ENCODE measurements around the gene GPR142. TPM values are rescaled to one million over a fixed set of nuclear protein-coding genes. Genes with fewer than 3 reads are reported as not detected.

GPR142 gene
- total and polyA plus RNA-seq, 10 of the 15 experiments (the other 5 are each of a cell fraction or from before 2014, with no cell fraction given), result not detected

DNA sequence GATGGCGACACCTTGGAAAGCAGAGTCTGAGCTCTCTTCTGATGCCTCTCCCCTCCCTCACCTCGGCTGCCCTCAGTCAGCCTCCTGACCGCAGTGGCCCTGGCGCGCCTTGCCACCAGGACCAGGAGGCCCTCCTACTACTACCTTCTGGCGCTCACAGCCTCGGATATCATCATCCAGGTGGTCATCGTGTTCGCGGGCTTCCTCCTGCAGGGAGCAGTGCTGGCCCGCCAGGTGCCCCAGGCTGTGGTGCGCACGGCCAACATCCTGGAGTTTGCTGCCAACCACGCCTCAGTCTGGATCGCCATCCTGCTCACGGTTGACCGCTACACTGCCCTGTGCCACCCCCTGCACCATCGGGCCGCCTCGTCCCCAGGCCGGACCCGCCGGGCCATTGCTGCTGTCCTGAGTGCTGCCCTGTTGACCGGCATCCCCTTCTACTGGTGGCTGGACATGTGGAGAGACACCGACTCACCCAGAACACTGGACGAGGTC, 4.4 kb downstream of the GPR142 start:
- no peak for TF ChIP-seq CHD4 (IDR thresholded peaks at IDR 0.05)
- no peaks in the 10 kb centered on the region for H3K9me3 ChIP-seq (replicated peaks; ENCODE audit: control insufficient read depth, insufficient read depth, low read length)
- H3K4me3 ChIP-seq, result no peak overlapping the region
- CTCF ChIA-PET, result interaction anchor here (5.0 to 6.9 kb wide), 2 partner anchors 8 to 84 kb away, joined by 66 to 114 read pairs; no protein-coding TSS in a partner anchor
- SMC1A ChIA-PET (ENCODE audit: uncharacterized antibody, unreplicated experiment), result interaction anchor here (5.8 kb wide), 1 partner anchor 160 kb away, joined by 38 read pairs; the partner anchor contains the start of gene CD300LB
- RAD21 ChIA-PET (ENCODE audit: unreplicated experiment), result interaction anchor here (0.7 to 6.1 kb wide), 2 partner anchors 18 to 85 kb away, joined by 3 to 83 read pairs; no protein-coding TSS in a partner anchor
- 67% methylated on average over 26 of the region's 26 CpGs for WGBS (ENCODE audit: insufficient coverage, insufficient replicate concordance, low lambda C conversion rate, missing lambda C conversion rate)
- H3K4me1 ChIP-seq (ENCODE audit: control insufficient read depth, insufficient read depth, low read length), result peaks cover 7% of the 10 kb centered on the region
- no peak overlapping the region for H3K27ac ChIP-seq (ENCODE audit: control insufficient read depth, insufficient read depth)
- H2AFZ ChIP-seq (ENCODE audit: control insufficient read depth, low read depth, low read length), result no peak overlapping the region
- intact Hi-C loops (cut with micrococcal nuclease; ENCODE audit: unreplicated experiment) (no loop called here), in situ Hi-C loops (cut with MboI) (no loop called here)
- FAIRE-seq (no peak), ATAC-seq (no peak), DNase-seq (ENCODE audit: low read depth, low spot score) (no peak)
- no peaks in the 10 kb centered on the region; a peak in 1 of 4 replicates for H3K27me3 ChIP-seq (replicated peaks in 1 of 2; ENCODE audit: control insufficient read depth in 2 of 2, insufficient read depth in 2 of 2, low read length in 1 of 2)
- BruUV-seq (replicated peaks), result no TSS peak
- H3K79me2 ChIP-seq (ENCODE audit: control insufficient read depth, insufficient read depth, low read length), result no peaks in the 10 kb centered on the region
- POLR2A ChIA-PET, result no interaction called here
- H4K20me1 ChIP-seq (ENCODE audit: control insufficient read depth, insufficient read depth), result no peaks in the 10 kb centered on the region
- no peak overlapping the region for H3K9ac ChIP-seq (ENCODE audit: control insufficient read depth, insufficient read depth, low read length)
- no peaks in the 10 kb centered on the region for H3K36me3 ChIP-seq (ENCODE audit: control insufficient read depth in 2 of 2, insufficient read depth in 2 of 2, low read length in 1 of 2)
- no peak overlapping the region for H3K4me2 ChIP-seq (ENCODE audit: control insufficient read depth, insufficient read depth)

DNA sequence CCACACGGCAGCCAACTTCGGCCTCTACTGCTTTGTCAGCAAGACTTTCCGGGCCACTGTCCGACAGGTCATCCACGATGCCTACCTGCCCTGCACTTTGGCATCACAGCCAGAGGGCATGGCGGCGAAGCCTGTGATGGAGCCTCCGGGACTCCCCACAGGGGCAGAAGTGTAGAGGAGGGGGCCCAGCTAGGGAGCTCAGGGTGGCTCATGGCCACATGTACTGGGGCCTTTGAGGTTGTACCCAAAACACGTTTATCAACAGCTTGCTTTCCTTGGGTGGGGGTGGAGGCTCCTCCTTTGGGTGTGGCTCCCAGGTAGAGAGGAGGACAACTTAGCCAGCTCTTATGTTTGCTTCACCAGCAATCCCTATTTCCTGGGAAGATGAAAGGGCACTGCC, 5.1 kb downstream of the GPR142 start:
- Histone ChIP-seq H3K27ac (ENCODE audit: control insufficient read depth, insufficient read depth) (no peak overlapping the region), H3K4me1 (ENCODE audit: control insufficient read depth, insufficient read depth, low read length) (peaks cover 7% of the 10 kb centered on the region), H3K27me3 (replicated peaks in 1 of 2; ENCODE audit: control insufficient read depth in 2 of 2, insufficient read depth in 2 of 2, low read length in 1 of 2) (no peaks in the 10 kb centered on the region; a peak in 1 of 4 replicates), H3K4me2 (ENCODE audit: control insufficient read depth, insufficient read depth) (no peak overlapping the region), H4K20me1 (ENCODE audit: control insufficient read depth, insufficient read depth) (no peaks in the 10 kb centered on the region), H3K4me3 (no peak overlapping the region), H3K9me3 (replicated peaks; ENCODE audit: control insufficient read depth, insufficient read depth, low read length) (no peaks in the 10 kb centered on the region), H3K79me2 (ENCODE audit: control insufficient read depth, insufficient read depth, low read length) (no peaks in the 10 kb centered on the region), H3K36me3 (ENCODE audit: control insufficient read depth in 2 of 2, insufficient read depth in 2 of 2, low read length in 1 of 2) (no peaks in the 10 kb centered on the region), H3K9ac (ENCODE audit: control insufficient read depth, insufficient read depth, low read length) (no peak overlapping the region), H2AFZ (ENCODE audit: control insufficient read depth, low read depth, low read length) (no peak overlapping the region)
- in situ Hi-C loops (cut with MboI) (no loop called here), intact Hi-C loops (cut with micrococcal nuclease; ENCODE audit: unreplicated experiment) (no loop called here)
- SMC1A ChIA-PET (ENCODE audit: uncharacterized antibody, unreplicated experiment), result no interaction called here
- DNase-seq (ENCODE audit: low read depth, low spot score) (no peak), ATAC-seq (no peak), FAIRE-seq (no peak)
- POLR2A ChIA-PET, result no interaction called here
- CTCF ChIA-PET, result interaction anchor here (3.3 to 11.5 kb wide), 2 partner anchors 84 to 160 kb away, joined by 13 to 314 read pairs; no protein-coding TSS in a partner anchor
- RAD21 ChIA-PET (ENCODE audit: unreplicated experiment), result interaction anchor here (0.5 kb wide), 1 partner anchor 122 kb away, joined by 3 read pairs; no protein-coding TSS in a partner anchor
- WGBS (ENCODE audit: insufficient coverage, insufficient replicate concordance, low lambda C conversion rate, missing lambda C conversion rate), result 60% methylated on average over 9 of the region's 9 CpGs
- no TSS peak for BruUV-seq (replicated peaks)
- no peak for TF ChIP-seq FOXM1 (IDR thresholded peaks at IDR 0.05; ENCODE audit: low read depth, low read length)
- TF ChIP-seq CHD1 (IDR thresholded peaks at IDR 0.05; ENCODE audit: low read depth, low read length), result no peak
- TF ChIP-seq, protein P1, sequence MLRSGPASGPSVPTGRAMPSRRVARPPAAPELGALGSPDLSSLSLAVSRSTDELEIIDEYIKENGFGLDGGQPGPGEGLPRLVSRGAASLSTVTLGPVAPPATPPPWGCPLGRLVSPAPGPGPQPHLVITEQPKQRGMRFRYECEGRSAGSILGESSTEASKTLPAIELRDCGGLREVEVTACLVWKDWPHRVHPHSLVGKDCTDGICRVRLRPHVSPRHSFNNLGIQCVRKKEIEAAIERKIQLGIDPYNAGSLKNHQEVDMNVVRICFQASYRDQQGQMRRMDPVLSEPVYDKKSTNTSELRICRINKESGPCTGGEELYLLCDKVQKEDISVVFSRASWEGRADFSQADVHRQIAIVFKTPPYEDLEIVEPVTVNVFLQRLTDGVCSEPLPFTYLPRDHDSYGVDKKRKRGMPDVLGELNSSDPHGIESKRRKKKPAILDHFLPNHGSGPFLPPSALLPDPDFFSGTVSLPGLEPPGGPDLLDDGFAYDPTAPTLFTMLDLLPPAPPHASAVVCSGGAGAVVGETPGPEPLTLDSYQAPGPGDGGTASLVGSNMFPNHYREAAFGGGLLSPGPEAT (IDR thresholded peaks at IDR 0.05; ENCODE audit: low read depth), result no peak
- TF ChIP-seq, protein P2, sequence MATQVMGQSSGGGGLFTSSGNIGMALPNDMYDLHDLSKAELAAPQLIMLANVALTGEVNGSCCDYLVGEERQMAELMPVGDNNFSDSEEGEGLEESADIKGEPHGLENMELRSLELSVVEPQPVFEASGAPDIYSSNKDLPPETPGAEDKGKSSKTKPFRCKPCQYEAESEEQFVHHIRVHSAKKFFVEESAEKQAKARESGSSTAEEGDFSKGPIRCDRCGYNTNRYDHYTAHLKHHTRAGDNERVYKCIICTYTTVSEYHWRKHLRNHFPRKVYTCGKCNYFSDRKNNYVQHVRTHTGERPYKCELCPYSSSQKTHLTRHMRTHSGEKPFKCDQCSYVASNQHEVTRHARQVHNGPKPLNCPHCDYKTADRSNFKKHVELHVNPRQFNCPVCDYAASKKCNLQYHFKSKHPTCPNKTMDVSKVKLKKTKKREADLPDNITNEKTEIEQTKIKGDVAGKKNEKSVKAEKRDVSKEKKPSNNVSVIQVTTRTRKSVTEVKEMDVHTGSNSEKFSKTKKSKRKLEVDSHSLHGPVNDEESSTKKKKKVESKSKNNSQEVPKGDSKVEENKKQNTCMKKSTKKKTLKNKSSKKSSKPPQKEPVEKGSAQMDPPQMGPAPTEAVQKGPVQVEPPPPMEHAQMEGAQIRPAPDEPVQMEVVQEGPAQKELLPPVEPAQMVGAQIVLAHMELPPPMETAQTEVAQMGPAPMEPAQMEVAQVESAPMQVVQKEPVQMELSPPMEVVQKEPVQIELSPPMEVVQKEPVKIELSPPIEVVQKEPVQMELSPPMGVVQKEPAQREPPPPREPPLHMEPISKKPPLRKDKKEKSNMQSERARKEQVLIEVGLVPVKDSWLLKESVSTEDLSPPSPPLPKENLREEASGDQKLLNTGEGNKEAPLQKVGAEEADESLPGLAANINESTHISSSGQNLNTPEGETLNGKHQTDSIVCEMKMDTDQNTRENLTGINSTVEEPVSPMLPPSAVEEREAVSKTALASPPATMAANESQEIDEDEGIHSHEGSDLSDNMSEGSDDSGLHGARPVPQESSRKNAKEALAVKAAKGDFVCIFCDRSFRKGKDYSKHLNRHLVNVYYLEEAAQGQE (IDR thresholded peaks at IDR 0.05; ENCODE audit: low read depth, low read length), result no peak
- no peak for TF ChIP-seq SPI1 (IDR thresholded peaks at IDR 0.05; ENCODE audit: borderline replicate concordance, insufficient read depth, low read depth, low read length)
- TF ChIP-seq ZNF622 (IDR thresholded peaks at IDR 0.05), result no peak
- TF ChIP-seq, protein P3, sequence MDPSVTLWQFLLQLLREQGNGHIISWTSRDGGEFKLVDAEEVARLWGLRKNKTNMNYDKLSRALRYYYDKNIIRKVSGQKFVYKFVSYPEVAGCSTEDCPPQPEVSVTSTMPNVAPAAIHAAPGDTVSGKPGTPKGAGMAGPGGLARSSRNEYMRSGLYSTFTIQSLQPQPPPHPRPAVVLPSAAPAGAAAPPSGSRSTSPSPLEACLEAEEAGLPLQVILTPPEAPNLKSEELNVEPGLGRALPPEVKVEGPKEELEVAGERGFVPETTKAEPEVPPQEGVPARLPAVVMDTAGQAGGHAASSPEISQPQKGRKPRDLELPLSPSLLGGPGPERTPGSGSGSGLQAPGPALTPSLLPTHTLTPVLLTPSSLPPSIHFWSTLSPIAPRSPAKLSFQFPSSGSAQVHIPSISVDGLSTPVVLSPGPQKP (IDR thresholded peaks at IDR 0.05; ENCODE audit: low read depth, low read length), result no peak
- TF ChIP-seq YY1 (IDR thresholded peaks at IDR 0.05; ENCODE audit: low read depth, low read length), result no peak
- TF ChIP-seq IKZF2 (IDR thresholded peaks at IDR 0.05), result no peak

Measured in GM12878 (cell line).